Upper lobe of left lung (tissue), 4 donors: ENCODE measurements around the gene DFFA.

ENCODE experiments used
- POLR2A ChIP-seq, 4 donors: fragments of 450-650 bp; IDR thresholded peaks; one replicate each; pipeline ENCODE4 v1.5.1; 2016 to 2017; ENCODE audit warnings: antibody characterized with exemption in 4 of 4, mild to moderate bottlenecking in 2 of 4
- TF ChIP-seq, protein P1 (sequence below), 6 experiments: fragments of 450-650 bp in 4 of 6; fragments of 200-600 bp in 2 of 6; sonication (generic) in 2 of 6; IDR thresholded peaks; one replicate each; pipeline ENCODE4 v1.5.1; 2016 to 2019; ENCODE audit warnings: antibody characterized with exemption in 6 of 6

DNA sequence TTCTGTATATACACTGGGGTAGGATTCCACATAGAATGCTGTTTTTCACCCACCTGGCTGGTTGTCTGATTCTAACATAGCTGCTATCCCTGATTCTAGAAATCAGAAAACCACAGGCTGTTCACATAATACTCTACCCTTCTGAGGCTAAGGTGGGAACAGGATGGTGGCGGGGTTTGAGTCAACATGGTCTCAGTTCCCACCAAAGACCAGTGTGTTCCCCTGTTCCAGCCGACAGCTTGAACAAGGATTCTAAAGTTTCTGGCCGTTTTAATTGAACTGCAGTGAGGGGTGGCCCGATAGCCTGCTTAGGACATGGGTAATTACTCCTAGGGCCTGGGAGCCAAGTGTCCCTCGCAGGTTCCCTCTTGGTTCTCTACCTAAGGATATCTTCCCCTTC is 40.9 kb upstream of the DFFA start:
- TF ChIP-seq, protein P1, sequence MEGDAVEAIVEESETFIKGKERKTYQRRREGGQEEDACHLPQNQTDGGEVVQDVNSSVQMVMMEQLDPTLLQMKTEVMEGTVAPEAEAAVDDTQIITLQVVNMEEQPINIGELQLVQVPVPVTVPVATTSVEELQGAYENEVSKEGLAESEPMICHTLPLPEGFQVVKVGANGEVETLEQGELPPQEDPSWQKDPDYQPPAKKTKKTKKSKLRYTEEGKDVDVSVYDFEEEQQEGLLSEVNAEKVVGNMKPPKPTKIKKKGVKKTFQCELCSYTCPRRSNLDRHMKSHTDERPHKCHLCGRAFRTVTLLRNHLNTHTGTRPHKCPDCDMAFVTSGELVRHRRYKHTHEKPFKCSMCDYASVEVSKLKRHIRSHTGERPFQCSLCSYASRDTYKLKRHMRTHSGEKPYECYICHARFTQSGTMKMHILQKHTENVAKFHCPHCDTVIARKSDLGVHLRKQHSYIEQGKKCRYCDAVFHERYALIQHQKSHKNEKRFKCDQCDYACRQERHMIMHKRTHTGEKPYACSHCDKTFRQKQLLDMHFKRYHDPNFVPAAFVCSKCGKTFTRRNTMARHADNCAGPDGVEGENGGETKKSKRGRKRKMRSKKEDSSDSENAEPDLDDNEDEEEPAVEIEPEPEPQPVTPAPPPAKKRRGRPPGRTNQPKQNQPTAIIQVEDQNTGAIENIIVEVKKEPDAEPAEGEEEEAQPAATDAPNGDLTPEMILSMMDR (IDR thresholded peaks at IDR 0.05): no peak
- TF ChIP-seq POLR2A (IDR thresholded peaks at IDR 0.05): no peak
